ENCODE data around the gene DCN. TPM values are rescaled to one million over a fixed set of nuclear protein-coding genes. Genes with fewer than 3 reads are reported as not detected.

Gene DCN
- total RNA-seq, 1 donor from 2014 or later, result not detected

DNA sequence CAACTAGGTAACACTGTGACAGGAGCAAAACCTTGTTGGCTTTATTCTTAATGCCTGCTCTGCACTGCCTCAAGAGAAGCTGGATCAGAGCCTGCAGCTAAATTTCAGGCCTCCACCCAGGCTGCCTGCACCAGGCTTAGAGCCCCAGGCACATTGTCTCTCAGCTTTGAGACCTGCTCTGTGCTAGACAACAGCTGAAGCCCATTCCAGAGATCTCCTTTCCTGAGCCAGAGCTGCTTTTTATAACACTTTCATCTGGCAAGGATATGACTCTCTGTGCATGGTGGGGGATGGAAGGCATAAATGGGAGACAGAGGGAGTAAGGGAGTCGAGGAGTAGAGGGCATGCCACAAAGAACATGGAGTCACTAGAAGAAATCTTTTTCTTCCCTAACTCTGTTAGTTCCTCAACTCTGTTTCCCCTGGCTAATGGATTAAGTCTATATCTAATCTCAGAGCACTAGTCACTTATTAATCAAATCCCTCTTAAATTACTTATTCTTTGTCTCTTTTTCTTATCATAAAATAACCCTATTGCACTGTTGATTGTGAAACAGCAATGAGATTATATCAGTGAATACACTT is 44.2 kb downstream of the DCN start:
- DNase-seq (ENCODE audit: low read depth in 2 of 2), result no peak

DNA sequence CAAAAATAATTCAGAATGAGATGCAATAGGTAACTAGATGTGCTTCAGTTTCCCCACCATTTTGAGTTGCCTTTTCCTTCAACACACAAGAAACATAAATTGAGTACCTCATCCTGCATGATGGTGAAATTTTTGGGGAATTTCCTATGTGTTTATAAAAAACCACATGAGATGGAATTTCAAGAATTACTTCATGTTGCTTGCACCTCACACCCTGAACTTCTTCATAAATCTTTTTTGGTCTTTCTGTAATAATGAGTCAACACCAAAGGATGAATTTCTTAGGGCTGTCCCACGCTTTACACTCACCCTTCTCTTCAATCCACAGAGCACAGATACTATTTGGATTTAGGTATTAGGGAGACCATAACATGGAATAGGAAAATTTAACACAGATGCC is 48.7 kb downstream of the DCN start:
- no peak for DNase-seq (ENCODE audit: low read depth in 2 of 2)

DNA sequence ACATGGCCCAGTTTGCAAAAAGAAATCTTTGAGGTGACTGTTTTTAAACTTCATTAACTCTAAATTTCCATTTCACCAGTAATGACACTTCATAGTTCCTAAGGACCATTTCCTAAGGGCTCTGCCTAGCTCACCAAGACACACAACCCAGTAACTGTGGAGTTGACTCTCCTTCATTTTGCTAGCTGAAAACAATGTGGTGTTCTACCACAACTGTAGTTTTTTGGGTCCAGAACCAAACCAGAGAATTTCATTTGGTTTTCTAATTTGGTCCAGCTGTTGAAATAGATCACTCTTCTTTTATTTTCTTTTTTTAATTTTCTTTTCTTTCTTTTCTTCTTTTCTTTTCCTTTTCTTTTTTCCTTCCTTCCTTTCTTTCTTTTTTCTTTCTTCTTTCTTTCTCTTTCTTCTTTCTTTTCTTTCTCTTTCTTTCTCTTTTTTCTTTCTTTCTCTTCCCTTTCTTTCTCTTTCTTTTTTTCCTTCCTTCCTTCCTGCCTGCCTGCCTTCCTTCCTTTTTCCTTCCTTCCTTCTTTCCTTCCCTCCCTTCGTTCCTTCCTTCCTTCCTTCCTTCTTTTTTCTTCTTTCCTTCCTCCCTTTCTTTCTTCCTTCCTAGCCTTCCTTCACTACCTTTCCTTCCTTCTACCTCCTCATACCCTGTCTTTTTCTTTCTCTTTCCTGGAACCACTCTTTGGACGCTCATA is 52.8 kb downstream of the DCN start:
- no peak for DNase-seq (ENCODE audit: low read depth in 2 of 2)

DNA sequence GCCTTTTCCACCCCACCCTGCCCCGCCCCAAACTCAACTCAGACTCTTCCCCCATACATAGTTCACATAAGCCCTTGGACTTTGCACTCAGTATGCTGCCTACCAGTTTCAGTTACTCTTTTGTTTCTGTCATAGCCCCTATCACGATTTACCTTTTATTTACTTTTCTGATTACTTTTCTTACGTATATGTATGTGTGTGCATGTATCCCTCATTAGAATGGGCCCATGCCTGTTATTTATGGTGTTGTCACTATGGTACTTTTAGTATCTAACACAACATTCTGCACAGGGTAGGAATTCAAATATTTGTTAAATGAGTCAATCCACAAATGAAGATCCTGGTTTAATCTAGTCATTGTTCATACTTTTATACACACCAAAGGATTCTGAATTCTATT is 54.9 kb downstream of the DCN start:
- no peak for DNase-seq (ENCODE audit: low read depth in 2 of 2)

DNA sequence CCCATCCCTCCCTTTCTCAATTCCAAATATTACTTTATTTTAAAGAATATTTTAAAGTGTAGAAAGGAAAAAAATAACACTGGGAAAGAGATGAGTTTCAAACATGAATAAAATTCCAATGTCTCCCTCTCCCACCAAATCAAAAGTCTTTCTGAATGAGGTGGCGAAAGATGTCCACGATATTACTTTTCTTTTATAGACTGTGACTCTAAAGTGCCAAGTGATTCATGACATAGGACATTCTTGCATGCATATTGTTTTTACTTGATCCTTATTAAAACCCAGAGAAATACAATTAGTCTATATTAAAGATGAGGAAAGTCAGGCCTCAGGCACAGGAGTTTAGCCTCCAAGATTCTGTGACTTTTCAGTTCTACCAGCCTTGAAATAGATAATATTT is 55.3 kb downstream of the DCN start:
- DNase-seq (ENCODE audit: low read depth in 2 of 2), result no peak

DNA sequence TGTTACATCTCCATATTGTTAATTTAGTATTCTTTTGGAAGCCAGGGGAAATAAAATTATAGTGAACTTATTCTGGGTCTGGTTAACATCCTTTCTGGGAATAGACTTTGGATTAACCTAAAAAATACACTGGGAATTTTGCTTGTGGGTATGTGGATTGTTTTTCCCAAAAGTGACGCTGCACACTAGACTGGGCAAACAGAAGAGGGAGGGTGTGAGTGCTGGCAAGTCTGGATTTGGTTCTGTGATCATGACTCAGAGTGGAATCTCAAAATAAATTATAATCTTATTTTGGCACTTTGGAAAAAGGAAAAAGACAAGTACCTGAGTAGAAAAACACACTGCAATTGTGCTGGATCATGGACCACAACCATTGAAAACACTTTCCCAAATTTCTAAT is 56.1 kb downstream of the DCN start:
- DNase-seq (ENCODE audit: low read depth in 2 of 2), result no peak

DNA sequence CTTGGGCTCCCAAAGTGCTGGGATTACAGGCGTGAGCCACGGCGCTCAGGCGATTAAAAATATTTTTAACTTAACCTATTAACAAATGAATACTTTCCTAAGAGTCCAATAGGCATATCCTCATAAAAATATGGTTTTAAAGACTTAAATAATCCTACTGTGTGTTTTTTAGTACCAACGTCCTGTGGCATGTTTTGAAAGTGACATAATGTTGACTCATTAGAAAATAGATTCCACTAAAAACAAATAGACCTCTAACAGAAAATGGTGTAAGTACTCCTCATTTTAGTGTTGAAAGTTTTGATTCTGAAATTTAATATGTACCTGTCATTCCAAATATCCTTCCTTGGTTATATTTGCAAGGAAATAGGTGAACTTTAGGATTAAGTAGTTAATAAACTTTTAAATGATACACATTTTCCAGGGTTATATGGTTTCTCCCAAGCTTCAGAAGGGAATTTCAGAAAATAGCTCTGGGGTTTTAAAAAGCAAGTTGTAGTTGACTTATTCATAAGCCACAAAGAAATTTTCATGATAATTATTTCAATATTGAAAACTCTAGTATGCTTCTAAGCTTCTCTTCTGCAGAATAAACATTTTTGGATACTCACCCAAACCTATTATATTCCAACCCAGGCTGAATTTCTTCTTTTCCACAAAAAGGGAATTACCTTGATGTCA is 59.2 kb downstream of the DCN start:
- DNase-seq (ENCODE audit: low read depth in 2 of 2), result no peak

DNA sequence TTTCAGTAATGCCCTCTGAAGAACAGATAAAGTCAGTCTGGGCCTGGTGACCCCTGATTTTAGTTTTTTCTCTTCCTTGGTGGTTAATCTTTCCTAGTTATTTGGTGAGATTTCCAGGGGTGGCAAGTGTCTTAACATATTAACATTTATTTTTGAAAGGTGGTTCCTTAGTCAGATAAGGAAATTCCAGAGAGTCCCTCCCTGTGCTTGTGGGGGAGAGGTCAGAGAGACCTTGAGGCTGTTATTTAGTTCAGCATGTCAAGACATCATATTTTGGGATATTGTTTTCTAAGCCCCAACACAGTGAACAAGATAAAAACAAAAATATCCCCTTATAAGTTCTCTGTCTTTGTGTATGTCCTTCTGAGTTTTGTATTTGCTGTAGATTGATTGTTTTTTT is 61.8 kb downstream of the DCN start:
- DNase-seq (ENCODE audit: low read depth in 2 of 2), result no peak

DNA sequence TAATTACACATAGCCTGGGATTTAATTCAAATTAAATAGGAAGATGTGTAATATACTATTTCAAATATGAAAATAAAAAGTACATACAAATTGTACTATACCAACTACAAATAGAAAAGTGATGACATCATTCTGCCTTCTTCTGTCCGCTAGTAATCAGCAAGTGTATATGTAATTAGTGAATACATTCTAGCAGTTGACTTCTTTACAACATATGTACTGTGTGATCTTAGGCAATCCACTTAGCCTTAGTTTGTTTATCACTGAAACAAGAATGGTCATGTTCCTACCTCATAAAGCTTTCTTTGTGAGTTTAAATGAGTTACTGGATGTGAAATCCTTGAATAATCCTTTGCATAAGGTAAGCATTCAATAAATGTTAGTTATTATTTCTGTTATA is 63.5 kb downstream of the DCN start:
- no peak for DNase-seq (ENCODE audit: low read depth in 2 of 2)

DNA sequence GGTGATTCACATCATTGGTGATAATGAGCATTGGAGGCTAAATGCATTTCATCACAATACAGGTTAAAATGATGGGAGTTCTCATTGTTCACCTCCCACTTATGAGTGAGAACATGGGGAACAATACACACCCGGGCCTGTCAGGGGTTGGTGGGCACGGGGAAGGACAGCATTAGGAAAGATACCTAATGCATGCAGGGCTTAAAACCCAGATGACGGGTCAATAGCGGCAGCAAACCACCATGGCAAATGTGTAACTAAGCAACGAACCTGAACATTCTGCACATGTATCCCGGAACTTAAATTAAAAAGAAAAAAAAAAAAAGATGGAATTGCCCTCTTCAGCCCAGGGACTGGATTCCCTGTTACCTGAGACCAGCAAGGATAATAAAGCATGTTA is 69.0 kb downstream of the DCN start:
- no peak for DNase-seq (ENCODE audit: low read depth in 2 of 2)

DNA sequence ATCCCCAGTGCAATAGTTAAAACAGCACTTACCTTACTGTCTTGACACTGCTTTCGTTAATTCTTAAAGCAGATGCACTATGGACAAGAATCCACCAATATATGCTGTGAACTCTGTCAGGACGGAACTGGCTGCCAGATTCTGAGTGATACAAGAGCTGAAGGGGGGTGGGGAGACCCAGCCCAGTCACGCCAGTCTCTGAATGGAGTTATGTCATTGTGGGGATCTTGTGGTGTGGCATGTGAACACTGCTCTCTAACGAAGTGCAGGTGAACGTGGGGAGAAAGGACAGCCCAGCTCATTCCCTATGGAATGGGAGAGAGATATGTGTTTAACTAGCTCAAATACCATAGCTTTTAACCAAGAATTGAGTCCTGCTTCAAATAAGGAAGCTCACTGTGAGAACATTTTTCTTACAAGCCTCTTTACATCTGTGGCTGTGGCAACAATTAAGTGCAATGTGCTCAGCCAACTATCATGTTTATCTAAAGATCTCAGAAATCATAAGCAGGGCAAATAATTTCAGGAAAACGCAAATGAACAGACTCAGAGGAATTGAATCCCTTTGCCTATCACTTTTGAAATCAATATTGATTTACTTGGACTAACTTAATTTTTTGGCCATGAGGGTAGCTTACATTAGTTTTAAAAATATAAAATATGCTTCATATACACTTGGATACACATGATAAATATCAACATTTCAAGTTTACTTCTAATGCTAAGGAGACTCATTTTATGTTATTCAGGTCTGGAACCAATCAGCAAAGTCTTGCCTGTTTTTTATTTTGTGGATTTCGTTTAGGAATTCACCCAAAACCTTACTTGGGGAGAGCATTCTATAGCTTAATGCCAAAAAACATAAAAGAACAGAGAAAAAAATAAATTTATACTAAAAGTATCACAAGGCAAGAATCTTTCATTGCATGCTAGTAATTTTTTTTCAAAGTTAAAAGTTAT is 71.0 kb downstream of the DCN start, which contains the start of gene LUM:
Gene LUM (minus strand): TSS at position 129 of the 960 bp plus-strand sequence. CDS start 2,515 bp downstream, outside the sequence.
- DNase-seq (ENCODE audit: low read depth in 2 of 2), result no peak

DNA sequence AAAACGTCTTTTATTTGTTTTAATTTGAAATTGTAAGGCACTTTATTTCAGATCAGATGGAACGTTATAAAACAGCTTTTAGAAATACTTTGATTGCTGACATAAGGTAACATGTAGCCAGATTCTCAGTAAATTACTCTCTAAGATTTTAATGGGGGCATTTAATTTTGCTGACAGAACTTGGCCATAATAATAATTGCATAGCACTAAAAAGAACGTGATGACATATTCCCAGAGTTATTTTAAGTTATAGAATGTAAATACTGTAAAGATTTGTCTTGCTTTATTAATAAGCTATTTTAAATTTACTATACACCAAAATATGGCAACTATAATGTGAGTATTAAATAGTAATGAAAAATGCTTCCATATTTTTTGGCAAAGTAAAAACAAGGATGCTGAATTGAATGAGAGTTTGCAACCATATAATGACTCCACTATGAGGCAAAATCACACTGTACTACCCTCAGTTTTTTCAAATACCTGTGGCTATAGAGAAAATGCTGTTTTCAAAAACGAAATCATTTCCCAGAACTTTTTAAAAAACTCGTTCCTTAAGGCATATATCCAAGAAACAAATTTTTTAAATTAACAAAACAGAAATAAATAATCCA is 72.2 kb downstream of the DCN start:
- DNase-seq (ENCODE audit: low read depth in 2 of 2), result no peak

DNA sequence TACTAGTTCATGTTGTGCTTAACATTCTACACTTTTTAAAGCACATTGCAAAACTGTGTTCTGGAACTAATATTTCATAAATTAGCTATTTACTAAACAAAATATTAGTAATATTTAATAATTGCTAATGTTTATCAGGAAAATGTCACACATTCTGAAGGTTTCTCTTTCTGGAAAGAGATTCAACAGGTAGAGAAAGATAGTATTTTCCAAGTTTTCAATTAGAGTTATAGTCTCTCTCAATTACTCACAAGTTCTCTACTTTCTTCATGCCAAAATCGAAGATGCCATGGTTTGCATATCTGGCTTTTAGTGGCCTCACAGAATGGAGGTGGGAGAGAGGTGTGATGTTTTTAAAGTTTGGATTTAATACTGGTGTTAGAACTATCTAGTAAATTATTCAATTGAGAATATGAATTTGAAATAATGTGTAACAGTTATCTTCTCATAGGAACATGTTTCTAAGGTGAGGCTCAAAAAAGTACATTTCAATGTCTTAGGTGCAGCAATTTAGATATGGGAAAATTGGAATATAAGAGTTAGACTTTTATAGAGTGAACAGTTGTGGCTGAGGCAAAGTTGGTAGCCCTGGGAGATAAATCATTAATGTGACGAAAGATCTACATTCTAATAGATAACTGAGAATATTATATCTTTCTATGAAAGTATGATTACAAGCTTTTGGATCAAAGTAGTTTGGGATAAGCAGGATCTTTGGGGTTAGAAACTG is 72.9 kb downstream of the DCN start:
- no peak for DNase-seq (ENCODE audit: low read depth in 2 of 2)

DNA sequence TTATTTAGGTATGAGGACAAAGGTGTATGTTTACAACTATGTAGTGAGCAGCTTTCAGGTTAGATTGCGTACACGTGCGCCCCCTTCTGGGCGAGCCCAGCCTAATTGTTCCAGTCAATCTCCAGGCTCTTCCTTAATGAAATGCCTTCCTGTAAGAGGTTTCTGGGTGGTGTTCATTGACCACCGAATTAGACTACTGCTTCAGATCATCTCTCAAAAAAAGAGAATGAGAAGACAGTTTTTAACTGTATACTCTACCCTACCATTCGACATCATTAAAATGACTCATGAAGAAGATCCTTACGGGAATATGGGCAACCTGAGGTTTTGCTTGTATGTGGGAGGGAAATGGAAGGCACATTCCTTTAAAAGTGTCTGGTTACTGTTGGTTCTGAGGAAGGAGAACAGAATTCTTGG is 73.5 kb downstream of the DCN start:
- DNase-seq (ENCODE audit: low read depth in 2 of 2), result peak; percentile 4 to 54

DNA sequence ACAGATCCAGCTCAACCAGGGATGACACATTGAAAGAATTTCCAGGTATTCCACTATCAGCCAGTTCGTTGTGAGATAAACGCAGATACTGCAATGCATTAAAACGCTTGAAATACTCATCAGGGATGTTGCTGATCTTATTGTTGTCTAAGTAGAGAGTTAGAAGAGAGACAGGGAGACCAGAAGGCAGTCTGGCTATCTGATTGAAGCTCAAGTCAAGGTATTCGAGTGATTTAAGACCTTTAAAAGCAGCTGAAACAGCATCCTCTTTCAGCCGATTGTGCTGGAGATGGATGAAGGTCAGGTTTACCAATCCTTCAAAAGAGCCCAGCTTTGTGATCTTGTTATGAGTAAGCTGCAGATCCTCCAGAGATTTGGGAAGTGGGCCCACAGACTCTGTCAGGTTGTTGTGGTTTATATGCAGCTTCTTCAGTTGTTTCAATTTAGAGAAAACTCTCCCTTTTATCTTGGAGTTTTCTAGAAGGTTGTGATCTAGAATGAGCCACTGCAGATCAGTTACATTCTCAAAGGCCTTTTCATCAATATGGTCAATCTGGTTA is 74.3 kb downstream of the DCN start:
- DNase-seq (ENCODE audit: low read depth in 2 of 2), result no peak

DNA sequence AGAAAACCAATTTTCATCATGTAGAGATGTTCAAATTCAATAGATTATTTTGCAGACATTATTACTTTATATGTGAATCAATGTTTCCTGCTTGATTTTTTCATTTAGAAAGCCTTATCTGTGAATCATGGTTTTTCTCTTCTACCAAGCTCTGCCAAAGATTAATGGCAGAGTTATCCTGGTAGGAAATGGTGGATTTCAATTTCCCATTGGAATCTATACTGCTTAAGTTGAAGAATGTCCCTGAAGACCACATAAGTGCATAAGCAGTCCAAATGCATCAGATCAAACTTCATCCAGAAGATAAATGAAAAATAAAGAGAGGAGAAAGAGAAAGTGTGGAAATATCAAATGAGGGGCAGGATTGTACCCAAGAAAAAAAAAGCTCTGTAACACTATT is 76.3 kb downstream of the DCN start:
- DNase-seq (ENCODE audit: low read depth in 2 of 2), result no peak

DNA sequence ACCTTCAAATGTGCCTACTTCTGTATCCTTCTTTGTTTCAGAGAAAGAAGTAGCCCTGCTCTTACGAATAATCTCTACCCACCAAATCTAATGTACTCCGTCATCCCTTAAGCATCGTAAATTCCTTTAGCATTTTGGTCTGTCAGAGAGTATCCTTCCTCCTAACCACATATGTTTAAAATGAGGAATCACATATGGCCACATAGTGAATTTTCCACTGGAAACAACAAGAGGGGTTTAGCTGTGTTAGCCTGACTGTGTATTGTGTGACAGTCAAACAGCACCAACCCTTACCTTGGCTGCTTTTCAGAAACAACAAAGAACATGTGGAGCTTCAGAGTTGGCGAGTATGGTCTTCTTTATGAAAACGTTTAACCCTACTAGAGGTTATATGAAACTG is 76.8 kb downstream of the DCN start:
- no peak for DNase-seq (ENCODE audit: low read depth in 2 of 2)

DNA sequence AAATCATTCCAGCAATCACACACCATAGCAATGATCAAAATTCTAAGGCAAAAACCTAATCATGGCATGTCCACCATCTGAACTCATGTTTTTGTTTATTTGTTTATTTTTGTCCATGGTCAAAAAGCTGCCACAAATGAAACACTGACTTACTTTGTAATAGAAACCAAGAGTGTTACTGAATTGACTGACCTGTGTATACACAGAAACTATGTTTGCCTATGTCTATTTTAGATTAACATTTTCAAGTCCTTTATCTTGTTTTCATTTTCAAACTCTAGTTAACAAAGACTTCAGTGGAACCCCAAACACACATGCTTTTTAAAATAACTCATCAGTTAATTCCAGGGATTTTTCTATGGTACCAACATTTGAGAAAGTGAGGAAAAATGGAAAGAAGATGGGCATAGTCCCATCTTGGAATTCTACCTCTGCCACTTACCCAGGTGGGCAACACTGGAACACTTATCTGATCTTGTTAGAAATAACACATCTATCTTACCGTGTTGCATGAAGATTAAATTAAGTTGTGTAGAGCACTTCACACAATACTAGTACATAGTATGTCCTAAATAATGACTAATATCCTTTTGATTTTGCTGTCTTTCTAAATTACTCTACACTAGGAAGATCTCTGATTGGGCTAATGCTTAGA is 77.7 kb downstream of the DCN start:
- no peak for DNase-seq (ENCODE audit: low read depth in 2 of 2)

DNA sequence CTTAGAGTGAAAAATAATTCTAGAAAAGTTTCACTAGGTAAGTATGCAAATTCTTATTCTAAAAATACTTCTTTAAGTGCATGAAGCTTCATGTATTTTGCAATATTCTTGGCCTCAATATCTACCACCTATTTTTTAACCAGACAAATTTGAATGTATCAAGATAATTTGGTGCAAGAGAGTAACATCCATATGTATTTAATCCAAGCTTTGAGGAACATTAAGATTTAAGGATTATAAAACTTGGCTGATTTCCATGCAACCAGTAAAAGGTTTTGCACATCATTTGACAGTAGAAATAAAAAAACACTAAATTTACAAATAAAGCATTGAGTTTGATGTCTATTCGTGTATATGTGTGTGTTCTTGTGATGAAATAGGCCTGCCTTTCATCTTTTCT is 79.0 kb downstream of the DCN start:
- DNase-seq (ENCODE audit: low read depth in 2 of 2), result no peak

DNA sequence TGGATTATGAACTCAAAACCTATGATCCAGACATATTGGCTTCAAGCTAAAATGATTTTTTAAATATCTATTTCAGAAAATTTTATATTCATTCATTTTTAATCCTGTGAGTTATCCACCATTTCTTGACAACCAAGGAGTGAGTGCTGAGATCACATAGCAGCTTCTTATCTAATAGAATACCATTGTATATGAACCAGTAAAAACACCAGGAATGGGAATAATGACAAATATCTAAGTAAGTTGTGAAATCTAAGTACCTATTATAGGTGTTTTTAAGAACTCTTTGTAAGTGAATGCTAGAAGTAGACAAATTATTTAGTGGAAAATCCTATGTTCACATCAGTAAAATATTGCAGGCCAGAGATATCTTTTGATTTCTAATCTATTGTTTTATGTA is 79.5 kb downstream of the DCN start:
- DNase-seq (ENCODE audit: low read depth in 2 of 2), result no peak

All from dermis microvascular lymphatic vessel endothelial cell (primary cell).